Middle frontal gyrus (tissue), 1 donor: ENCODE measurements around the gene IGFL2.
"Not testable (repeated sequence)": the region's sequence is repeated elsewhere in the genome, so short reads cannot be mapped to it uniquely, and the experiment has no call there.

Source experiments
- DNase-seq: peaks from one replicate; pipeline ENCODE4 v3.0.0-alpha.2; 2015; ENCODE audit warnings: low spot score; ENCODE audit errors: extremely low spot score

Gene IGFL2

DNA sequence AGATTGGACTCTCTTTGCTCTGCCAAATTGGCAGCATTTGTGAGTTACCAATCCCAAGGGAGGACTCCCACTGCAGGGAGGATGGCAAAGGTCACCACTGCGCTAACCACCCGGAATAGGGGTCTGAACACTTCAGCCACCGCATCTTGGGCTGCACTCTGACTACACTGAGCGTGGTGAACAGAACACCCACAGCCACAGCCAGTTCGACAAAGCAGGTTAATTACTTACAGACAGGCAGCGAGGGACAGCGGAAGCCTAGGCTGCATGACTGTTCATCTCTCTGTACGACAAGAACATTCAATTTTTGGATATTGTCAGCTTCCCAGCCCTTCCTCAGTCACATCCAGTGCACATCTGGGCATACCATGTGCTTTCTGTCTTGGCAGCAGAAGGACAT, 59.8 kb downstream of the IGFL2 start:
- DNase-seq = not testable (repeated sequence)

- no peak for DNase-seq
These were observed 61.0 kb downstream of the IGFL2 start for GRCh38 chr19:46209051-46209450.

- no peak for DNase-seq
These were observed 61.4 kb downstream of the IGFL2 start for GRCh38 chr19:46209472-46209871.

GRCh38 chr19:46210669-46211068, 62.6 kb downstream of the IGFL2 start:
- no peak for DNase-seq
